ENCODE measurements around the gene PPP1R3C. TPM values are rescaled to one million over a fixed set of nuclear protein-coding genes. Genes with fewer than 3 reads are reported as not detected.

The PPP1R3C gene
- total and polyA plus RNA-seq, 7 donors: 38.5 to 359 (median 111) TPM

GRCh38 chr10:91590904-91591796, 41.7 kb downstream of the PPP1R3C start:
- peak in 1 of 2 donors; percentile 73 for DNase-seq
- peak; percentile 65 to 74 (median 72) for ATAC-seq
- Histone ChIP-seq H3K27me3 (ENCODE audit: insufficient read depth in 3 of 3, low read length in 2 of 3) (no peaks in the 10 kb centered on the region), H3K4me1 (peaks cover 78% of the 10 kb centered on the region), H3K36me3 (ENCODE audit: insufficient read depth in 1 of 2, low read depth in 1 of 2) (no peaks in the 10 kb centered on the region), H3K27ac (peak overlapping the region; percentile 95), H3K4me3 (peak overlapping the region; percentile 52), H3K9me3 (no peaks in the 10 kb centered on the region)
- no peak for TF ChIP-seq CTCF (IDR thresholded peaks at IDR 0.05)
- intact Hi-C loops (cut with DNase I): no loop called here
- 18 to 29% (median 27%) methylated on average over 10 of the region's 10 CpGs for WGBS, 3 donors

GRCh38 chr10:91590142-91590903, 42.5 kb downstream of the PPP1R3C start:
- 9 to 27% (median 17%) methylated on average over 7 of the region's 7 CpGs for WGBS, 3 donors
- intact Hi-C loops (cut with DNase I): no loop called here
- no peak for ATAC-seq
- H3K27me3 ChIP-seq (ENCODE audit: insufficient read depth in 3 of 3, low read length in 2 of 3): no peaks in the 10 kb centered on the region
- peak; percentile 44 to 66 for DNase-seq
- no peaks in the 10 kb centered on the region for H3K9me3 ChIP-seq
- TF ChIP-seq CTCF (IDR thresholded peaks at IDR 0.05): no peak
- H3K4me1 ChIP-seq: peaks cover 75% of the 10 kb centered on the region
- H3K36me3 ChIP-seq (ENCODE audit: insufficient read depth in 1 of 2, low read depth in 1 of 2): no peaks in the 10 kb centered on the region
- peak overlapping the region; percentile 95 for H3K27ac ChIP-seq
- peak overlapping the region; percentile 52 for H3K4me3 ChIP-seq

GRCh38 chr10:91589658-91590035, 43.2 kb downstream of the PPP1R3C start:
- ATAC-seq: peak; percentile 9 to 54 (median 28)
- H3K4me3 ChIP-seq: no peak overlapping the region
- 30 to 43% (median 33%) methylated on average over 3 of the region's 3 CpGs for WGBS, 3 donors
- DNase-seq: no peak
- H3K9me3 ChIP-seq: no peaks in the 10 kb centered on the region
- H3K4me1 ChIP-seq: peaks cover 75% of the 10 kb centered on the region
- H3K36me3 ChIP-seq (ENCODE audit: insufficient read depth in 1 of 2, low read depth in 1 of 2): no peaks in the 10 kb centered on the region
- H3K27ac ChIP-seq: peak overlapping the region; percentile 95
- TF ChIP-seq CTCF (IDR thresholded peaks at IDR 0.05): no peak
- no peaks in the 10 kb centered on the region for H3K27me3 ChIP-seq (ENCODE audit: insufficient read depth in 3 of 3, low read length in 2 of 3)
- intact Hi-C loops (cut with DNase I): loop anchor here (1.0 to 2.0 kb wide), 2 partner anchors 24 to 43 kb away; partner anchors contain the start of gene PPP1R3C (in 2 of the 2)

GRCh38 chr10:91589015-91589657, 43.7 kb downstream of the PPP1R3C start:
- Histone ChIP-seq H3K36me3 (ENCODE audit: insufficient read depth in 1 of 2, low read depth in 1 of 2) (no peaks in the 10 kb centered on the region), H3K4me3 (no peak overlapping the region), H3K9me3 (no peaks in the 10 kb centered on the region), H3K4me1 (peaks cover 70% of the 10 kb centered on the region), H3K27ac (peak overlapping the region; percentile 95), H3K27me3 (ENCODE audit: insufficient read depth in 3 of 3, low read length in 2 of 3) (no peaks in the 10 kb centered on the region)
- peak in 1 of 2 donors; percentile 64 for DNase-seq
- 34 to 47% (median 37%) methylated on average over 6 of the region's 6 CpGs for WGBS, 3 donors
- intact Hi-C loops (cut with DNase I): loop anchor here (1.0 to 2.0 kb wide), 2 partner anchors 24 to 44 kb away; partner anchors contain the start of gene PPP1R3C (in 2 of the 2)
- ATAC-seq: peak; percentile 57 to 74 (median 70)
- no peak for TF ChIP-seq CTCF (IDR thresholded peaks at IDR 0.05)

Measured in psoas muscle (tissue), 8 donors.